HK-2 (cell line): ENCODE results near the gene MTMR3.
"Not testable (repeated sequence)": the region's sequence is repeated elsewhere in the genome, so short reads cannot be mapped to it uniquely, and the experiment has no call there.

Source experiments
- DNase-seq: peaks from one replicate; pipeline ENCODE4 v3.0.0-alpha.2; 2018; ENCODE audit not compliant: unreplicated experiment

Gene MTMR3

GRCh38 chr22:29883045-29883774, at the start of gene MTMR3:
TSS of gene MTMR3 (plus strand) at chr22:29883174. CDS start at chr22:29971060, 87,886 bp downstream.
- DNase-seq = peak; percentile 92

GRCh38 chr22:29833392-29833965, 49.5 kb upstream of the MTMR3 start:
- no peak for DNase-seq

- DNase-seq = no peak
Observed at GRCh38 chr22:29834046-29834445, 48.9 kb upstream of the MTMR3 start.

- DNase-seq = not testable (repeated sequence)
Observed at GRCh38 chr22:29836791-29837370, 46.1 kb upstream of the MTMR3 start.

- peak; percentile 95 for DNase-seq
Observed at GRCh38 chr22:29837741-29838598, 45.0 kb upstream of the MTMR3 start, which contains the start of gene ASCC2. TSS of gene ASCC2 (minus strand) at chr22:29838274. CDS start at chr22:29832325, 5,949 bp downstream.

- DNase-seq = no peak
Observed at GRCh38 chr22:29838599-29838956, 44.4 kb upstream of the MTMR3 start.

- no peak for DNase-seq
Observed at GRCh38 chr22:29839039-29839438, 43.9 kb upstream of the MTMR3 start.

GRCh38 chr22:29840498-29840897, 42.5 kb upstream of the MTMR3 start:
- DNase-seq = no peak

GRCh38 chr22:29842172-29842571, 40.8 kb upstream of the MTMR3 start:
- no peak for DNase-seq

GRCh38 chr22:29842740-29843139, 40.2 kb upstream of the MTMR3 start:
- peak; percentile 14 for DNase-seq

- DNase-seq = no peak
Observed at GRCh38 chr22:29846290-29846689, 36.7 kb upstream of the MTMR3 start.

GRCh38 chr22:29848111-29848510, 34.9 kb upstream of the MTMR3 start:
- no peak for DNase-seq

GRCh38 chr22:29854432-29854831, 28.5 kb upstream of the MTMR3 start:
- DNase-seq = no peak

- DNase-seq = no peak
Observed at GRCh38 chr22:29855611-29856181, 27.3 kb upstream of the MTMR3 start.

GRCh38 chr22:29856496-29856895, 26.5 kb upstream of the MTMR3 start:
- DNase-seq = no peak

GRCh38 chr22:29859030-29859429, 23.9 kb upstream of the MTMR3 start:
- not testable (repeated sequence) for DNase-seq

- no peak for DNase-seq
Observed at GRCh38 chr22:29860006-29860766, 22.8 kb upstream of the MTMR3 start.

- DNase-seq = no peak
Observed at GRCh38 chr22:29861672-29862297, 21.2 kb upstream of the MTMR3 start.

- DNase-seq = not testable (repeated sequence)
Observed at GRCh38 chr22:29865572-29865971, 17.4 kb upstream of the MTMR3 start.

GRCh38 chr22:29867260-29867659, 15.7 kb upstream of the MTMR3 start:
- no peak for DNase-seq

- DNase-seq = no peak
Observed at GRCh38 chr22:29867851-29868250, 15.1 kb upstream of the MTMR3 start.
